Pancreas (tissue), 10 donors: ENCODE data around the gene CERT1. TPM values are rescaled to one million over a fixed set of nuclear protein-coding genes. Genes with fewer than 3 reads are reported as not detected.

ENCODE experiments used
- ATAC-seq, 4 donors: fragments of 200-7000 bp; cut with Tn5 transposase; one replicate each; pipeline versions ENCODE4 v1.8.0 to v1.9.1; 2020; ENCODE audit warnings: mild to moderate bottlenecking in 4 of 4, moderate library complexity in 4 of 4
- DNase-seq, 6 donors: peaks; one replicate each; pipeline ENCODE4 v3.0.0-alpha.2; 2020
- FAIRE-seq: peaks from 2 replicates; lab custom pipeline; 2012; peaks lifted over from hg19 to GRCh38; lab: Jason Lieb, UNC
- H3K27ac ChIP-seq, 4 donors: fragments of 200-600 bp; sonication (generic); 1 replicate in 3 of 4; 2 replicates in 1 of 4; pipeline versions ENCODE4 v1.5.0 to v1.8.0; 2020
- H3K27me3 ChIP-seq, 4 donors: fragments of 200-600 bp; one replicate each; pipeline ENCODE4 v1.8.0; 2021
- H3K36me3 ChIP-seq, 3 donors: fragments of 200-600 bp; sonication (generic) in 1 of 3; one replicate each; pipeline versions ENCODE4 v1.5.0 to v1.8.0; 2020 to 2021
- H3K4me1 ChIP-seq, 3 donors: fragments of 200-600 bp; one replicate each; pipeline ENCODE4 v1.8.0; 2021
- H3K4me3 ChIP-seq, 4 donors: fragments of 200-600 bp; sonication (generic) in 2 of 4; one replicate each; pipeline versions ENCODE4 v1.5.0 to v1.8.0; 2020 to 2021
- H3K9me3 ChIP-seq, 4 donors: fragments of 200-600 bp; one replicate each; pipeline ENCODE4 v1.8.0; 2021
- CTCF ChIP-seq, 4 donors: fragments of 200-600 bp; sonication (generic) in 3 of 4; IDR thresholded peaks; one replicate each; pipeline versions ENCODE4 v1.5.0 to v1.8.0; 2021; ENCODE audit warnings: antibody characterized with exemption in 4 of 4
- WGBS, 2 donors: extraction: QIAGEN DNeasy Blood & Tissue Kit; methylation state at CpG; one replicate each; pipeline ENCODE4 v1.1.7; 2013; 5-methylcytosine and 5-hydroxymethylcytosine counted together
- intact Hi-C, 3 donors: fragments of 100-400 bp; cut with DNase I; formaldehyde crosslinking; loops; one replicate each; pipeline versions ENCODE4 v1.11.1 to v1.14.2; 2022
- polyA plus RNA-seq, 2 donors: library from polyadenylated mRNA; stranded (reverse); fragments of 200-250 nt; gene quantifications; one replicate each; pipeline ENCODE4 v1.2.3, GENCODE V29; 2013
- total RNA-seq, 6 donors: library from RNA; stranded (reverse); fragmentation: NEBNext Ultra II Directional in 4 of 6; extraction: Animal tissue kit (Norgen Biotek cat#: 25700) in 4 of 6; gene quantifications; one replicate each; pipeline versions ENCODE4 v1.2.1 to v1.2.4, GENCODE V29; 2021 to 2023
- donor health status: healthy with polysubstance abuse.
- donor health status: DM: no; HTN: no; CAD: no; lungs with moderate emphysema.
- donor health status: DM: no; HTN: no; CAD: no.
- donor health status: control.
- donor health status: control.
- donor health status: Bipolar disorder and iron deficiency.
- donor health status: DM: yes; HTN: yes; CAD: no.
- donor health status: DM: no; HTN: no; CAD: no.
- donor health status: DM: no; HTN: no; CAD: no.
- donor health status: DM: yes; HTN: yes; CAD: no.

CERT1 gene
- total and polyA plus RNA-seq, 8 donors = 6.2 to 22.7 (median 11.1) TPM

DNA sequence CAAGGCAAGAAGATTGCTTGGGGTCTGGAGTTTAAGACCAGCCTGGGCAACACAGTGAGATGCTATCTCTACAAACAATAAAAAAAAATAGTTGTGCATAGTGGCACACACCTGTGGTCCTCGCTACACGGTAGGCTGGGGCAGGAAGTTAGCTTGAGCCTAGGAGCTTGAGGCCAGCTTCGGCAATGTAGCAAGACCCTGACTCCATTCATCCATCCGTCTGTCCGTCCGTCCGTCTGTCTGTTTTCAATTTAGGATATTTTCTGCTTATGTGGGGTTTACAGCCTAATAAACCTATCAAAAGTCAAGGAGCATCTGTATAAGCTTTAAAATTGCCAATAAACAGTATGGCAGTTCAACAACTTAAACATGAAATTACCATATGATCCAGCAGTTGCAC is 154.7 kb downstream of the CERT1 start:
- TF ChIP-seq CTCF (IDR thresholded peaks at IDR 0.05) = no peak
- DNase-seq = no peak
- Histone ChIP-seq H3K27ac (no peak overlapping the region), H3K36me3 (peaks cover 0 to 43% (median 19%) of the 10 kb centered on the region in 3 donors), H3K9me3 (no peaks in the 10 kb centered on the region), H3K4me1 (peaks cover 0 to 8% (median 0%) of the 10 kb centered on the region in 3 donors), H3K27me3 (no peaks in the 10 kb centered on the region), H3K4me3 (no peak overlapping the region)
- intact Hi-C loops = no loop called here
- ATAC-seq = no peak
- FAIRE-seq = no peak
- 95 to 96% methylated on average over 7 of the region's 7 CpGs for WGBS, 2 donors

GRCh38 chr5:75355236-75355635 is 156.2 kb downstream of the CERT1 start:
- H3K9me3 ChIP-seq = no peaks in the 10 kb centered on the region
- H3K36me3 ChIP-seq = peaks cover 0 to 57% (median 31%) of the 10 kb centered on the region in 3 donors
- no peak for TF ChIP-seq CTCF (IDR thresholded peaks at IDR 0.05)
- FAIRE-seq = no peak
- no peaks in the 10 kb centered on the region for H3K27me3 ChIP-seq
- intact Hi-C loops = no loop called here
- WGBS, 2 donors = 91% methylated on average over 6 of the region's 6 CpGs
- DNase-seq = no peak
- no peak overlapping the region for H3K27ac ChIP-seq
- no peaks in the 10 kb centered on the region for H3K4me1 ChIP-seq
- H3K4me3 ChIP-seq = no peak overlapping the region
- no peak for ATAC-seq

- intact Hi-C loops = no loop called here
- no peak for TF ChIP-seq CTCF (IDR thresholded peaks at IDR 0.05)
- ATAC-seq (no peak), DNase-seq (no peak), FAIRE-seq (no peak)
- Histone ChIP-seq H3K27ac (no peak overlapping the region), H3K4me1 (no peaks in the 10 kb centered on the region), H3K9me3 (no peaks in the 10 kb centered on the region), H3K27me3 (no peaks in the 10 kb centered on the region), H3K36me3 (peaks cover 0 to 53% (median 33%) of the 10 kb centered on the region in 3 donors), H3K4me3 (no peak overlapping the region)
- 93 to 95% methylated on average over 7 of the region's 7 CpGs for WGBS, 2 donors
Measured at GRCh38 chr5:75351139-75351926, 160.1 kb downstream of the CERT1 start.

- 91 to 95% methylated on average over 2 of the region's 2 CpGs for WGBS, 2 donors
- ATAC-seq = no peak
- Histone ChIP-seq H3K9me3 (no peaks in the 10 kb centered on the region), H3K27me3 (no peaks in the 10 kb centered on the region), H3K36me3 (peaks cover 0 to 41% (median 22%) of the 10 kb centered on the region in 3 donors), H3K4me3 (no peak overlapping the region), H3K27ac (no peak overlapping the region), H3K4me1 (no peaks in the 10 kb centered on the region)
- intact Hi-C loops = no loop called here
- no peak for FAIRE-seq
- DNase-seq = no peak
- no peak for TF ChIP-seq CTCF (IDR thresholded peaks at IDR 0.05)
Measured at GRCh38 chr5:75349663-75350062, 161.8 kb downstream of the CERT1 start.

DNA sequence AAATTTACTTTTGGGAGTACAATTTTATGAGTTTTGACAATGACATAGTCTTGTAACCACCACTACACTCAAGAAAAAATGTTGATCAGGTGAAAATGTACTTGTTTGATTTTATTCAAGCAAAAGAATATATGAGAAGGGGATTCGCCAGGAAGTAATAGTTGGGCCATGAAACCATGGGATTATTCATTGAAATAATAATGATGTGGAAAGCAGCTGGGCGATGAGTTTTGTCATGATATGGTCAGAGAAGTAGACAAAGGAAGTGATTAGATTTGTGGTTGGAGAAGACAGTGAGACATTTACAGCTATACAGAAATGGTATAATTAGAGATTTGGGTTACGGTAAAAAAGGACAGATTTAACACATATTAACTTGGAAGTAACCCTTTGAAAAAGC is 163.2 kb downstream of the CERT1 start:
- no peak overlapping the region for H3K4me3 ChIP-seq
- no peaks in the 10 kb centered on the region for H3K9me3 ChIP-seq
- TF ChIP-seq CTCF (IDR thresholded peaks at IDR 0.05) = no peak
- 94 to 95% methylated on average over 3 of the region's 3 CpGs for WGBS, 2 donors
- DNase-seq = no peak
- FAIRE-seq = peak; percentile 65
- no peak for ATAC-seq
- H3K27ac ChIP-seq = no peak overlapping the region
- intact Hi-C loops = no loop called here
- H3K4me1 ChIP-seq = no peaks in the 10 kb centered on the region
- peaks cover 0 to 34% (median 22%) of the 10 kb centered on the region in 3 donors for H3K36me3 ChIP-seq
- H3K27me3 ChIP-seq = no peaks in the 10 kb centered on the region
